Omental fat pad (tissue), 4 donors: ENCODE data around the gene PEAR1. TPM values are rescaled to one million over a fixed set of nuclear protein-coding genes. Genes with fewer than 3 reads are reported as not detected.

Source experiments
- ATAC-seq: fragments of 150-250 bp; one replicate; pipeline ENCODE4 v1.9.1; 2016; ENCODE audit warnings: mild to moderate bottlenecking, moderate library complexity; ENCODE audit not compliant: low FRiP score
- DNase-seq: peaks from one replicate; pipeline ENCODE4 v3.0.0-alpha.2; 2019; ENCODE audit warnings: low spot score
- total RNA-seq, 4 donors: library from RNA; depleted of rRNA; stranded (reverse); fragments of >200 nt; gene quantifications; one replicate each; pipeline ENCODE4 v1.1.0, GENCODE V29; 2016
- TF ChIP-seq, protein P1 (sequence below), 3 donors: fragments of 450-650 bp; IDR thresholded peaks; one replicate each; pipeline ENCODE4 v1.5.1; 2016 to 2017; ENCODE audit warnings: antibody characterized with exemption in 3 of 3, mild to moderate bottlenecking in 3 of 3, moderate library complexity in 2 of 3

Gene PEAR1
- total RNA-seq, 4 donors from 2014 or later = 5.4 to 29.5 (median 9.0) TPM

DNA sequence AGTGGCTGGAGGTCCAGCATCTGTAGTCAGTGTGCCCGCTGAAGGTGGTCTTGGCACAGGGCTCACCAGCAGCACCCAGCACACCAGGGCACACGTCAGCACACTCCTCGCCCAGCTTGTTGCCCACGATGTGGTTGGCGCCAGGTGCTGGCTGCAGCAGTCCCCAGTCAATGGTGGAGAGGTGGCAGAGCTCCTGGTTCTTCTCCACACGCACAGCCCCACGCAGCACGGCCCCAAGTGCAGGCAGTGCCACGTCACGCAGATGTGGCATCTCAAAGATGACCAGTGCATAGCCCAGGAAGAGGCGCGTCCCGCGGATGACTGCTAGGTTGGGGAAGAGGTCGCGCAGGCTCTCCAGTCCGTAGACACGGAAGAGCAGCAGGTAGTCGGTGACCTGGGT is 39.8 kb upstream of the PEAR1 start:
- ATAC-seq = no peak
- no peak for DNase-seq
- TF ChIP-seq, protein P1, sequence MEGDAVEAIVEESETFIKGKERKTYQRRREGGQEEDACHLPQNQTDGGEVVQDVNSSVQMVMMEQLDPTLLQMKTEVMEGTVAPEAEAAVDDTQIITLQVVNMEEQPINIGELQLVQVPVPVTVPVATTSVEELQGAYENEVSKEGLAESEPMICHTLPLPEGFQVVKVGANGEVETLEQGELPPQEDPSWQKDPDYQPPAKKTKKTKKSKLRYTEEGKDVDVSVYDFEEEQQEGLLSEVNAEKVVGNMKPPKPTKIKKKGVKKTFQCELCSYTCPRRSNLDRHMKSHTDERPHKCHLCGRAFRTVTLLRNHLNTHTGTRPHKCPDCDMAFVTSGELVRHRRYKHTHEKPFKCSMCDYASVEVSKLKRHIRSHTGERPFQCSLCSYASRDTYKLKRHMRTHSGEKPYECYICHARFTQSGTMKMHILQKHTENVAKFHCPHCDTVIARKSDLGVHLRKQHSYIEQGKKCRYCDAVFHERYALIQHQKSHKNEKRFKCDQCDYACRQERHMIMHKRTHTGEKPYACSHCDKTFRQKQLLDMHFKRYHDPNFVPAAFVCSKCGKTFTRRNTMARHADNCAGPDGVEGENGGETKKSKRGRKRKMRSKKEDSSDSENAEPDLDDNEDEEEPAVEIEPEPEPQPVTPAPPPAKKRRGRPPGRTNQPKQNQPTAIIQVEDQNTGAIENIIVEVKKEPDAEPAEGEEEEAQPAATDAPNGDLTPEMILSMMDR (IDR thresholded peaks at IDR 0.05) = no peak

DNA sequence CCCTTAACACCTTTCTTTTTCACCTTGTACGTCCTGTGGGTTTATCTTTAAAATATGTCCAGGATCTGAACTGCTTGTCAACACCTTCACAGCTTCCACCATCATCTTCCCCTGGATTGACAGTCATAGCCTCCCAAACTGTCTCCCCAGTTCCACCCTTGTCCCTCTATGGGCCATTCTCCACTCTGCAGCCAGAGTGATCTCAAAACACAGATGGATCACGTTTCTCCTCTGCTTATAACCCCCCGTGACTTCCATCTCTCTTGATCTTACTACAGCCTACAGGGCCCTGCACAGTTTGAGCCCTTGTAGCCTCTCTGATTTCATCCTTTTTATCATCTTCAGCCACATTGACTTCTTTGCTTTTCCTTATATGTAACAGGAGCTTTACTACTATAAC is 38.9 kb upstream of the PEAR1 start:
- DNase-seq (no peak), ATAC-seq (no peak)
- TF ChIP-seq, protein P1 (IDR thresholded peaks at IDR 0.05) = no peak

DNA sequence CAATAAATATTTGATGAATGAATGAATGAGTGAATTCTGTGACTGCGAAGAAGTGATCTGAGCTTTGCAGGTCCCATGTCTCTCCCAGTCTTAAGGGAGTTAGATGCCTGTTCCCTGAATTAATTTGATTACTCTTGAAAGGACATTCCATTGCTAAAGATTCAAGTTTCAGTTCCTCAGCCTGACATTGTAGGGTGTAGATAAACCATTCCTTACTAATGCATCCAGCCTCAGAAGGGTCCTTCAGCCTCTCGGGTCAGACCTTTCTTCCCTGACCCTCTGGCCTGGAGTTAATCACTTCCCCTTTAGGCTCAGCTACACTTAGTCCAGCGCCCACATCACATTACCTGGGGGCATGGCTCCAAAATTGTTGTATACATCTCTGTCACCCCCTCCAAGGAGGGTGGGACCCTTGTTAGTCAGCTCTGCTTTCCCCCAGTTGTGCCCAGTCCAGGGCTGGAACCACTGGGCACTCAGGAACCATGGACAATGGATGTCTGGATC is 37.2 kb upstream of the PEAR1 start:
- ATAC-seq (no peak), DNase-seq (no peak)
- TF ChIP-seq, protein P1 (IDR thresholded peaks at IDR 0.05) = no peak

DNA sequence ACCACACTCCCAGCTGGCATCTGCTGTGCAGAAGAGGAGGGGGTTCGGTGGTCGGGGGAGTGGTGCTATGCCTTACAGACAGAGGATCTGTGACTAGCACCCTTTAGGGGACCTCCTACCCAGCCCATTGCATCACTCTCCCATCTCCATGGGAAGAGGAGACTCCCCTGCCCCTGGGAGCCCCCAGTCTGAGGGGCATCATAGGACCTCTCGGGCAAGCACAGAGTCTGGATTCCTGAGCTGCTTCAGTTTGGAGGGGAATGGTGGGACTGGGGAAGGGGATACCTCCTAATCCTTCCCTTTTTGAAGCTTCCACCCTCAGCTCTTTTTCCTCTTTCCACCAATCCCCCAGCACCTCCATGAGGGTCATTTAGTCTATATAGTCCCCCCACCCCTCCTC is 36.0 kb upstream of the PEAR1 start:
- TF ChIP-seq, protein P1 (IDR thresholded peaks at IDR 0.05) = no peak
- ATAC-seq (no peak), DNase-seq (no peak)

DNA sequence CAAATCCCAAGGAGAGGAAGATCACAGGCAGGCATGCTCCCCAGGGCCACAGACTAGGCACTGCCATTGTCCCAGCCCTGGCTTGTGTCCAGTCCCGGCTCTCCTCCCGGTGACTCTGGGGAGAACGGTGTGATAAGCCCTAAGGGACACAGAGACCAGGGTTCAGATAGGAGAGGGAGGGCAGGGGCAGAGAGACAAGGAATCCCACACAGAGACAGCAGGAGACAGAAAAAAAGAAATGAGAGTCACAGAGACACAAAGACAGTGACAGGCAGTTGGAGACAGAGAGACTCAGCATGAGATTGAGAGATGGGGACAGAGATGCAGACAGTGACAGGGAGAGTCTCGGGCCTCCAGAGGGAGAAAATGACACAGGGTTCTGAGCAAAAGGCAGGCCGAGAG is 35.0 kb upstream of the PEAR1 start:
- TF ChIP-seq, protein P1 (IDR thresholded peaks at IDR 0.05) = no peak
- ATAC-seq (no peak), DNase-seq (no peak)

DNA sequence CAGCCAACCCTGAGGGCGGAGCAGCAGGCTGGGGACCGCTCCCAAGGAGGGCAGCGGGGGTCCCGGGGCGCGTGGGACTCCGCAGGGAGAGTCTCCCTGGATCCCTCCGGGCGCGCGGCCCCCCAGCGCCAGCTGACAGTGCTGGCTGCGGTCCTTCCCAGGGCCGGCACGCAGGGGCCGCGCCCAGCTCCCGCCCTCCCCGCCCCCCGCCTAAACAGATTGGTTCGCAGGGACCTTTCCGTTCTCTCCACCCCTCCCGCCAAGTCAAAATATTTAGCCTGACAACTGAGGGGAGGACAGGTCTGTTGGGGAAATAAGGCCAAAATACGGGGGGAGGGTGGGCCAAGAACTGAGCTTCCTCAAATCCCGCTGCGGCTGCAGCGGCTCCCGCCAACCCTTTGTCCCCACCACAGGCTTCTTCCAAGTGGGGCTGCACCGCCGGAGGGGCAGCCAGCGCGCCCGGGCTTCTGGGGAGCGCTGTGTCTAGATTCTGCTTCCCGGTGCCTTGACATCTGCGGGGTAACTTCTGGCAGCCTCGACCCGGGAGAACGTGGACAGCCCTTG is 34.5 kb upstream of the PEAR1 start, which contains the start of gene INSRR:
INSRR (minus strand) TSS at position 159 of the 564 bp plus-strand sequence. CDS start 496 bp downstream, outside the sequence.
- TF ChIP-seq, protein P1 (IDR thresholded peaks at IDR 0.05) = no peak
- no peak for DNase-seq
- ATAC-seq = no peak

DNA sequence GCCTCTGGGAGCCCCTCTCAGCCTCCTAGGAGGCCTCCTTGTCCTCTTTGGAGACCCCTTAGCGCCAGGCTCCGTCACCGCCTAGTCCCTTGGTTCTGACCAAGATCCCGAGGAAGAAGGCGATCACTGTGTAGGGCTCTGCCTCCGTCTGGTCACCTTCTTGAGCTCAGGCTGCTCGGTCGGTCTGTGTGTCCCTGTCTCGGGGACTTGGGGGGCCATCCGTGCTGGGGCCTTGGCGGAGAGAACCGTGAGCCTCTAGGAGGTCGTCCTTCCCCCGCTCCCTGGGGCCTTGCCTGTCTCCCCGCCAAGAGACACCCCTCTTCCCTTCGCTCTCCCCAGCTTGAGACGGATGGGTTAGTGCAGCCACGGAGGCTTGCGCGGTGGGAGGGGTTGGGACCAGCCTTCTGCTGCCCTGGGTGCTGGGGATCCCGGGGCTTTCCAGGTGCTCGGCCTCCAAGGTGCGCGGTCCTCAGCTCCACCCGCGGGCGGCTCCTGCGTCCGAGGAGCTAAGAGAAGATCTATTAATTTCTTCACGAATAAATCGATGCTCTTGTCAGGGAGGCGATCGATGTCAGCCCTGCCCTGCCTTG is 33.9 kb upstream of the PEAR1 start:
- DNase-seq = no peak
- TF ChIP-seq, protein P1 (IDR thresholded peaks at IDR 0.05) = no peak
- no peak for ATAC-seq
